HG02759 (cell line): ENCODE data around the gene SLC4A1AP.
"Not testable (repeated sequence)": the region's sequence is repeated elsewhere in the genome, so short reads cannot be mapped to it uniquely, and the experiment has no call there.

Source experiments
- ATAC-seq: cut with Tn5 transposase; IDR thresholded peaks from one replicate; pipeline ENCODE4 v1.9.1; 2021; ENCODE audit warnings: mild to moderate bottlenecking, moderate library complexity; ENCODE audit not compliant: unreplicated experiment

Gene SLC4A1AP, protein sequence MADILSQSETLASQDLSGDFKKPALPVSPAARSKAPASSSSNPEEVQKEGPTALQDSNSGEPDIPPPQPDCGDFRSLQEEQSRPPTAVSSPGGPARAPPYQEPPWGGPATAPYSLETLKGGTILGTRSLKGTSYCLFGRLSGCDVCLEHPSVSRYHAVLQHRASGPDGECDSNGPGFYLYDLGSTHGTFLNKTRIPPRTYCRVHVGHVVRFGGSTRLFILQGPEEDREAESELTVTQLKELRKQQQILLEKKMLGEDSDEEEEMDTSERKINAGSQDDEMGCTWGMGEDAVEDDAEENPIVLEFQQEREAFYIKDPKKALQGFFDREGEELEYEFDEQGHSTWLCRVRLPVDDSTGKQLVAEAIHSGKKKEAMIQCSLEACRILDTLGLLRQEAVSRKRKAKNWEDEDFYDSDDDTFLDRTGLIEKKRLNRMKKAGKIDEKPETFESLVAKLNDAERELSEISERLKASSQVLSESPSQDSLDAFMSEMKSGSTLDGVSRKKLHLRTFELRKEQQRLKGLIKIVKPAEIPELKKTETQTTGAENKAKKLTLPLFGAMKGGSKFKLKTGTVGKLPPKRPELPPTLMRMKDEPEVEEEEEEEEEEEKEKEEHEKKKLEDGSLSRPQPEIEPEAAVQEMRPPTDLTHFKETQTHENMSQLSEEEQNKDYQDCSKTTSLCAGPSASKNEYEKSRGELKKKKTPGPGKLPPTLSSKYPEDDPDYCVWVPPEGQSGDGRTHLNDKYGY

DNA sequence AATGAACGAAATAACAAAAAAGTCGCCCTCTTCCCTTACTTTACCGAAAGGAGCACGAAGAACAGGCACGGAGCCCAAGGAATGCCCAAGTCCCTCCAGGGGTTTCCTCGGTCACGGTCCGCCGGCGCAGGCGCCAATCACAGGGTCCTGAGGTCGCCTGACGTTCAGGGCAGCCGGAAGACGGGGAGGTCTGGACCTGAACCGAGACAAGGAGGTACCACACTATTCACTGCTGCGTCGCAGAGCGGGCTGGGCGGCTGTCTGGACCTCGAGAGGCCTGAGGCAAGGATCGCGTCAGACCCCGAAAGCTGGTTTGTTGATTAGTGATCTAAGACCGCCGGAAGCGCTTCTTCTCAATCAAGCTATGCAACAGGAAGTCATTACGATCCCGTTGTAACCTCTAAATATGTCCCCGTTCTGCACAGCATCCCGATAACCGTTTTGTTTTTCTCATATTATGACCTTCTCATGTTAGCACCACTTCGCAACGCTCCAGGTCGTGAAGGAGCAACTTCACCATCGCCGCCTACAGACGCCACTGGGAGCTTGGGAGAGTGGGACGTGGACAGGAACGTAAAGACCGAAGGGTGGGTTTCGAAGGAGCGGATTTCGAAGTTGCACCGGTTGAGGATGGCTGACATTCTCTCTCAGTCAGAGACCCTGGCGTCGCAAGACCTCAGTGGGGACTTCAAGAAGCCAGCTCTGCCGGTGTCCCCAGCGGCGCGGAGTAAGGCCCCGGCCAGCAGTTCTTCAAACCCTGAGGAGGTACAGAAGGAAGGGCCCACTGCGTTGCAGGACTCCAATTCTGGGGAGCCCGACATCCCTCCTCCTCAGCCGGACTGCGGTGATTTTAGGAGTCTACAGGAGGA is at the start of gene SLC4A1AP, which contains the start of gene SUPT7L:
SLC4A1AP (plus strand) TSS at position 605 of the 869 bp plus-strand sequence; CDS start at position 631, 26 bp downstream.
SUPT7L (minus strand) TSS at position 330 of the 869 bp plus-strand sequence. CDS start 1,422 bp downstream, outside the sequence.
- peak; percentile 81 for ATAC-seq

DNA sequence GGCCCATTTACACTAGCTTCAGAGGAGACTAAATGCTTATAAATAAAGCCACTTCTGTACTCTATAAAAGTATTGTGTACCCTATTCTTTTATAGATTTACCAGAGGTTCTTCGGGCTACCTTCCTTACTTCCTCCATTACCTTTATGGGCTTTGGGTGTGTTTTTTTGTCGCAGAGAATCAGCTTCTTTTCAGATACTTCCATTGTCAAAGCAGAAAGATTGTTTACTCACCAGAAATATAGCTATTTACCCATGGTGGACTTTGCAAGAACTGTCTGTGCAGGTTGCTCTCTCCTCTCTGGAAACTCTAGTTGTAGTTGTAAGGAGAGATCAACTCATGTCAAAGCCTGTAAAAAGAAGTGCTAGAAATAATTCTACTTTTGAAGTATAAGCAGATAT is 49.7 kb upstream of the SLC4A1AP start:
- ATAC-seq, result no peak

DNA sequence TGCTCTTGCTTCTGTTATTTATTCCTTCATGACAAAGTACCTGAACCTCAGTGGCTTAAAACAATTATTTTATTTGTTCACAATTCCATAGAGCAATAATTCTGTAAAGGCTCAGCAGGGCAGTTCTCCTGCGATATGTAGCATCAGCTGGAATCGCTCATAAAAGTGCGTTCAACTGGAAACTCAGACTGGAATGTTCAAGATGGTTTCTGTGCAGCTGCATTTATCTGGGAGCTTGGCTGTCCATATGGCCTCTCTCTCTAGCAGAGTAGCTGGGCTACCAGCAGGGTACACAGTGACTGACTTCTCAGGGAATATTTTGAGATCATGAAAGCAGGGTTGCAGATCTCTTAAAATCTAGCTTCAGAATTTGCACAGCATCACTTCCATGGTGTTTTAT is 48.4 kb upstream of the SLC4A1AP start:
- no peak for ATAC-seq

DNA sequence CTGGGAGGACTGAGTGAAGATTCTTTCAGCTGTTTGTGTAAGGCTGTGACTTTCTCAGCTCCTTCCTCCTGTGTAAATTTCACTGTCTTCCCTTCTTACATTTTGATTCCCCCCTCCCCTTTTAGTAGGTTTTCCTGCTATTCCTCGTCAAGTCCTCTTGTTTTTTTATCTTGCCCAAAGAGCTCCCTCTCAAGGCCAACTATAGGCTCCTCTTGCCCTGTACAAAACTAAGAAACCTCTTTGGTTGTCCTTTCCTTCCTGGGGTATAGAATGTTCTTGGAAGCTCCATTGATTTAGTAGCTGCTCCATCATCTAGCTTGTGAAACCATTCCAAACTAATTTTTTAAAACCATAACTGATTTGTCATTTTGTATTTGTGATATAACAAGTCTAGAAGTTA is 42.2 kb upstream of the SLC4A1AP start:
- ATAC-seq, result no peak

DNA sequence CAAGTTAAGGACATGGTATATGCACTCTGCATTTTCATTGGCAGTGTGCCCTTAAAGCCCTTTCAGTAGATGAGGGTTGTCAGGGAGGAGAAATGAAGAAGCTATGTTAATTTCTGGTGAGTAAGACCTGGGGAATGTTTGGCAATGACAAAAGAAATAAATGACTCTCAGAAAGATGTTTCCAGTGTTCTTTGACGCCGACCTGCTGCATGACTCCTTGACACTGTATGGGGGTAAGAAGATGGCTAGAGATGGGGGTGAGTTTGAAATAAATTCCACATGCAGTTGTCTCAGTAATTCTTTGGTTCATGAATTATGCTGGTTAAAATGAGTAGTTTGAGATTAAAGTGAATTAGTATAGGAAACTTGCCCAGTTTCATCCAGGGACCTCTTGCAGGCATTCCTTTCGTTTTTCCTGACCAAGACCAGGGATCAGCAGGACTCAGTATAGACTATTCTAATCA is 40.7 kb upstream of the SLC4A1AP start:
- no peak for ATAC-seq

DNA sequence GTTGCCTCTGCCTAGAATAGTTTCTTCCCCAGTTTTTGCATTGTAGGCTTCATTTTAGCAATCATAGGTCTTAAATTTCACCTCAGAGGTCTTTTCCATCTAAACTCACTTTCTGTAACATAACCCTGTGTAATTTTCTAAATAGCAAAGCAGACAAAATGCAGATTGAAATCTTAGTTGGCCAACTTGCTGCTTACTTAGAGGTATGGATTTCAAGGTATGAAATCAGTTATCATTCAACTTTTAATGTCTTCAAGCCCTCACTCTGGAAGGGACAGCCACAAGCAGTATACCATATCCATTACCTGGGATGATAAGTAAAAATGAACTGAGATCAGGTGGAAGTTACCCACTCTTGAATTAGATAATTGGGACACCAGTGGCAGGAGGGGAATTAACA is 38.7 kb upstream of the SLC4A1AP start:
- ATAC-seq, result no peak

DNA sequence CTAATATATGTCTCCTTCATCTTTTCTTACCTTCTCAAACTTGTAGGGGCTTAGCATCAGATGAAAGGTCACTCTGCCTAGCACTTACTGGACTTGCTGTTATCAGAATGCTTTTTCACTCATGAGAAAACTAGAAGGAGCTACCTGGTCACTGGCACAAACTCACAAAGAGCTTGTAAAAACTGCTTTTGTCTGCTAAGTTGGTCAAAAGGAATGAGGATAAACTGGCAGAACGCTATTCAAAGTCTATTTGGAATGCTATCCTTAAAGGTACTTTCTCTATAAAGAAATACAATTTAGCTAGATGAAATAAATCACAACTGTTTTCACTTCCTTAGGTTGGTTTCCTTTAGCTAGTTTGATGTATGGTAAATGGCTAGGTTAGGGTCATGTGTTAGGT is 37.4 kb upstream of the SLC4A1AP start:
- ATAC-seq, result not testable (repeated sequence)

DNA sequence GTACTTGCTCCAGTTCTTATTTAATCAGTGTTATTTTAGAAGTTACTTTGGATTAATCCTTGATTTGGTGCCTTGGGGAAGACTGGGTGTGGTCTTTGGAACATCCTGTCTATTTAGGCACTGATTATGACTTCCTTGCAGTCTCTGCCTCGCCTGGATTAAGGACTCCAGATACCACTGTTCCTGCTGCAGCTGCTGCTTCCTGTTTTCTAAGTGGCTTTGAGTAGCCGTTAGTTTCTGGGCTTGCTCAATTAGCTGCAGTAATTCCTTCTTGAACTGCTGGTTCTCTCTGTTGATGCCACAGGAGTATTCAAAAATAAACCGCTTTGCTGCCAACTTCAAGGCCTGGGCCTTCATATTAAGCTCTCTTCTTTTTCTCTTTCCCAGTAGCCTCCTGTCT is 36.8 kb upstream of the SLC4A1AP start:
- ATAC-seq, result not testable (repeated sequence)

DNA sequence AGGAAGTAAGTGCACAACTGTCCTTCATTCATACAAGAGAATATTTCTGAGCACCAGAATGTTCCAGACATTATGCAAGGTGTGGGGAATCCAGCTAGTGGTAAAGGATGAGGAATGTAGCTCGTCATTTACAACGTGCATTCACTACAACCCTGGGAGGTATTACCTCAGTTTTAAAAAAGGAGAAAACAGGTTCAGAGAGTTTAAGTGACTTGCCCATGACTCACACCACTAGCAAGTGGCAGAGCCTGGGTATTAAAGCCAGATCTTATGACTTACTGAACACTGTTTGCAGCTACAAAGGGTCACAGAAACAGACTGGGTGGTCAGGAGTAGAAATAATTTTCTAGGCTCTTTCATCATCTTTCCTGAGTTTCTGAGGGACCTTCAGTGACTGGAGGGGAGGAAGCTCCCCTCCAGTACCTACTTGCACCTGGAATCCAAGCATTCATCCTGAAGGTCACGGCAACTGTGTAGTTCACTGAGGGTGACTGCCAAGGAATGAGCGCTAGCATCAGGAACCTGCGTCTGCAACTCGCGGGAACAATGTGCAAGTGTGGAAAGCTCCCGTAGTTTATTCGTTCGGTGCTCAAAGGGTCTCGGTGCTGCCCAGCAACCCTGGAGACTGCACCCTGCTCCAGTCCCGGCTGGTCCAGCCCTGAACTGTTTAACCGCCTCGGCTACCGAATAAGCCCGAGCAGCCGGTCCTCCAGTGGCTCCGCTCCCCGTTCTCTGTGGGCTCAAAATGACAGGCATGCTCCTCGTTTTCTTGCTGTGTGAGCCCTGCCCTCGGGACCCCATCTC is 35.5 kb upstream of the SLC4A1AP start:
- peak; percentile 34 for ATAC-seq

DNA sequence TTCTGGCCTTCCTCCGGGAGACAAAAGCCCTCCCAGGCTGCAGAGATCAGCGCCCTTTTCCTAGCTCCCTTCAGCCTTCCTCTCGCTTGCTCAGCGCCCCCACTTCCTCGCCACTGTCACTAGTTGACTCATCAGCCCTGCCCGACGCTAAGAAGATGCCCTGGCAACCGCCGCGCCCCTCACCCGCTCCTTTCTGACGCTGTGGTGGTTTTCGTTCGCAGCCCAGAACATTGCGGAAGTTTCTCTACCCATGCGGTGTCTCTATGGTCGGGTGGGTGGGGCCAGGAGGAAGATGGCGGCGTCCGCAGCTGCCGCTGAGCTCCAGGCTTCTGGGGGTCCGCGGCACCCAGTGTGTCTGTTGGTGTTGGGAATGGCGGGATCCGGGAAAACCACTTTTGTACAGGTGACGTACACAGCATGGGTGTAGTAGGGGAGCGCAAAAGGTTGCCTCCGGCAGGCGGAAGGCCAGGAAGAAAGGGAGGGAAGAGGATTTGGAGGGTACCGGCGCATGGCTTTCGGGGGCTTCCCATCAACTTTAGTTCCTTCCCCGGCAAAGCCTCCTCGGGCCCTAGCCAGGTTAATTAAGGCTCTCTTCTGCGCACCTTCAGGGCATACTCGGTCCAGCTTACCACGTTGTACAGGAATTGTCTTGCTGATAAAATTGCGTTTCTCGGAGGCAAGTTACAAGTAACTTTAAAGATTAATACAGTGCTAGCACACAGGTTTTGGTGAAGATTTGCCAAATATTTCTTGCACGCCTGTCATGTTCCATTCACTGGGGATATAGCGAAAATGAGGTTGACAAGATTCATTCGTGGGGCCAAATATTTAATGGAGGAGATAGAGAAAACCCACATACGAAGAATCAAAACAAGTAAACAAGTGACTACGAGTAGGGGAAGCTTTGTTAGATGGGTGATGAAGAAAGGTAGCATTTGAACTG is 34.7 kb upstream of the SLC4A1AP start, which contains the start of the genes CCDC121 and GPN1:
CCDC121 (minus strand) TSS at position 246 of the 943 bp plus-strand sequence. CDS start 1,213 bp downstream, outside the sequence.
GPN1 (plus strand) TSS at position 284 of the 943 bp plus-strand sequence; CDS start at position 293, 9 bp downstream.
- ATAC-seq, result peak; percentile 98

DNA sequence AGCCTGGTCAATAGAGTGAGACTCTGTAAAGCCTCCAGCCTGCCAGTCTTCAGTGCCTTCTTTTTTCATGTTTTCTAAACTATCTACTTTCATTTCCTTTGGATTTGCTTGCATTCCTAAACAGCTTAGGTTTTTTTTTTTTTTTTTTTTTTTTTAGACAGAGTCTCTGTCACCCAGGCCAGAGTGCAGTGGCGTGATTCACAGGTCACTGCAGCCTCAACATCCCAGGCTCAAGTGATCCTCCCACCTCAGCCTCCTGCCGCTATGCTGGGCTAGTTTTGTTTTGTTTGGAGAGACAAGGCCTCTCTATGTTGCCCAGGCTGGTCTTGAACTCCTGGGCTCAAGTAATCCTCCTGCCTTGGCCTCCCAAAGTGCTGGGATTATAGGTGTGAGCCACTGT is 33.4 kb upstream of the SLC4A1AP start:
- not testable (repeated sequence) for ATAC-seq

DNA sequence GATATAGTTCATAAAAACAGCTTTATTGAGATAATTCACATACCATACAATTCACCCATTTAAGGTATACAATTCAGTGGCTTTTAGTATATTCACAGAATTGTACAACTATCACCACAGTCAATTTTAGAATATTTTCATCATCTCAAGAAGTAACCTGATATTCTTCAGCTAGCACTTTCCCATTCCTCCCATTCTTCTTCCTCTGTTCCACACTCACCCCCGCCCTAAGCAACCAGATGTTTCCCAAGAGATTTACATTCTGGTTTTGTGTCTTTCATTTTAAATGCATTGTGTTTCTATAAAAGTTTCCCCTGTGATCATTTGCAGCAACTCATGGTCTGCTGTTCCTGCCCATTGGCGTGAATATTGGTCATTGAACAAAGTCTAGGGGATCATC is 29.4 kb upstream of the SLC4A1AP start:
- no peak for ATAC-seq

DNA sequence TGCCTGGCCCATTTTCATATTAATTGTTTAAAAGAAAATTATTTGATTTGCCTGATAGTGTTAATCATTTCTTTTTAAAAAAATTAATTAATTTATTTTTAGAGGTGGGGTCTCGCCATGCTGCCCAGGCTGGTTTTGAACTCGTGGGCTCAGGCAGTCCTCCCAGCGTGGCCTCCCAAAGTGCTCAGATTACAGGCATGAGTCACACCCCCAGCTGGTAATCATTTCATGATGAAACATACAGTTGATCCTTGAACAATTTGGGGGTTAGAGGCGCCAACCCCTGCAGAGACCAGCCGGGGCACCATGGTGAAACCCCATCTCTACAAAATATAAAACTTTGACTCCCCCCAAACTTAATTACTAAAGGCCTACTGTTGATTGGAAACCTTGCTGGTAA is 26.9 kb upstream of the SLC4A1AP start:
- ATAC-seq, result no peak

DNA sequence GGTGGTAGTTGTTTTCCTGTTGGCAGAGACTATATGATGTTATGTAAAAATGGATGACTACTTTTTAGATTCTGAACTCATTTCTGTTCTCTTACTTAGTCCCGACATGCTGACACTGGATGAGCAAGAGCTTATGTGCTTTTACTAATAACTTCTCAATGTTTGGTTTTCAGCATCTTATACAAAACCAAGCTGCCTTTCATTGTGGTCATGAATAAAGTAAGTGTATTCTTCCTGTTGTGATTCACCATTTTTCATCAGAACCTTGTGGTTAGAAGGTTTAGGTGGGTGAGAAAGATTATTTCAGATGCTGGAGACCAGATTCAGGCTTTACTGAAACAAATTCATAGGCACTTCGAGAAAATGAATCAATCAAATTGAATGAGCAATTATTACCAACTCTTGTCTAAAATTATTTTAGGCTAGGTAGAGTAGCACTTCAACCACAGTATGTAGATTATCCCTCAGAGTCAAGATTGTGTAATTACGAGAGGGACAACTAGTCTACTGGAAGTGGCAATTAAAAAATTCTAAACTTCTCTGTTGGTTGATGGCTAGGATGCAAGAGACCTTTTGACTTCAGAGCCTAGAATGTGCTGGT is 25.6 kb upstream of the SLC4A1AP start:
- ATAC-seq, result no peak

DNA sequence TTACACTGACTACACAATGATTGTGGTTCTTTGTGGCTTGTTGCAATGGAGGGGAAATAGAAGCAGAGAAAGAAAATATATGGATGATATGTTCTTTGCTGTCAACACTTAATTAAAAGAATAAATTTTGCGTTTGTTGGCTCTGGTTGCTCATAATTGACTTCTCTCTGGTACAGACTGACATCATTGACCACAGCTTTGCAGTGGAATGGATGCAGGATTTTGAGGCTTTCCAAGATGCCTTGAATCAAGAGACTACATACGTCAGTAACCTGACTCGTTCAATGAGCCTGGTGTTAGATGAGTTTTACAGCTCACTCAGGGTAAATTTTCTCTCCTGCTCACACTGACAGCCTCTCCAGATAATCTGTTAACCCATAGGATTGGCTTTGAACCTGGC is 25.0 kb upstream of the SLC4A1AP start:
- no peak for ATAC-seq

DNA sequence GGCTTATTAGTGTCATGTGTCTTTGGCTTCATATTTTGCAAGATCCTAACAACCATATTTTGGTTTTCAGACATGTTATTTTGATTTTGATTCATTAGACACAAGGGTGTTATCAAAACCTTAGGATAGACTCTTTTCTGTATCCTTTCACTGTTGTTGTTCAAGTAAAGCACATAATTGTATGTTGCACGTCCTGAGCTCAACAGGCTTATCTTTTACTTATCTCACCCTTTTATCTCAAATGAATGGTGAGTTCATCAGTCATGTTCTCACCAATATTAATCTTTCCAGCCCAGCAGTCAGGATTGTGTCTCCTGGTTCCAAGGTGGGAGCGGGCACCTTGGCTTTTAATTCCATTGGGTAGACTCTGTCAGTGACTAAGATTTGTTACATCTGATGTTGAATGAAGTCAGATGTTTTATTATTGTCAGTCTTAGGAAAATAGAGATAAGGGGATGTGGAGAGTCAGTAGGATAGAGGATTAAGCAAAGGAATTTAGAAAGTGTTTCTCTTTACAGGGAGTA is 22.9 kb upstream of the SLC4A1AP start:
- no peak for ATAC-seq

DNA sequence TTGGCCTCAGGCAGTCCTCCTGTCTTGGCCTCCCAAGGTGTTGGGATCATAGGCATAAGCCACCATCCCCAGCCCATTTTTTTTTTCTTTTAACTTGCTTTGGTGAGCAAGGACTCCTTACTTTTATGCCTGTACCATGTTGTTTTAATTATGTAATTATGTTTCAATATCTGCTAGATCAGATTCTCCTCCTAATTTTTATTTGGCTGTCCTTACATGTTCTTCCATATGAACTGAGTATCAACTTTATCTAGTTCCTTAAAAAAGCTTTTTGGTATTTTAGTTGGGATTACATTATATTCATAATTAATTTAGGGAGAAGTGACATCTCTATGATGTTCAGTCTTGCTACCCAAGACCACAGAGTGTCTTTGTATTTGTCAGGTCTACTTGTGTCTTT is 18.5 kb upstream of the SLC4A1AP start:
- no peak for ATAC-seq

DNA sequence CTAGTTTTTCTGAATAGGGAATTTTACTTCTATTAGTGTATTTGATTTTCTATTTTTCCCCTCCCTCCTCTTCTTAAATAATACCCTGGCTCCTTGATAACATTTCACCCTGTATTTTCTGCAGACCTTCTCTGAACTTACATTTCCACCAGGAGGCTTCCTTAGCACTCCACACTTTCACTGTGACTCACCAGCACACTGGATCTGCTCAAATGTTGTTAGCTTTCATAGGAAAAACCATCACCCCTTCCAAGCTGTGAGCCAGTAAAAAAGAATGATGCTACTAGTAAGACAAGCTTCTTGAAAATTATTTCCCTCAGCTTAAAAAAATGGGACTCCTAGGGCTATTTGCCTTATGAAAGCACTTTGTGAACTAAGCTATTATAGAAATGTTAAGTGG is 16.4 kb upstream of the SLC4A1AP start:
- ATAC-seq, result no peak
